Osteocyte (in vitro differentiated cells): ENCODE data around the gene APLNR. TPM values are rescaled to one million over a fixed set of nuclear protein-coding genes. Genes with fewer than 3 reads are reported as not detected.

Experiments
- DNase-seq: peaks from one replicate; pipeline ENCODE4 v3.0.0; 2021; ENCODE audit warnings: mixed read lengths; ENCODE audit not compliant: unreplicated experiment; ENCODE audit errors: extremely low spot score
- H3K27ac Mint-ChIP-seq: one replicate; pipeline ENCODE4 v1.8.0; 2021; ENCODE audit warnings: mild to moderate bottlenecking, mixed read lengths; ENCODE audit not compliant: unreplicated experiment
- H3K27me3 Mint-ChIP-seq: one replicate; pipeline ENCODE4 v1.8.0; 2021; ENCODE audit warnings: mixed read lengths; ENCODE audit not compliant: unreplicated experiment
- H3K36me3 Mint-ChIP-seq: one replicate; pipeline ENCODE4 v1.8.0; 2021; ENCODE audit warnings: mixed read lengths; ENCODE audit not compliant: unreplicated experiment
- H3K4me1 Mint-ChIP-seq: one replicate; pipeline ENCODE4 v1.8.0; 2021; ENCODE audit warnings: mixed read lengths; ENCODE audit not compliant: unreplicated experiment
- H3K4me3 Mint-ChIP-seq: one replicate; pipeline ENCODE4 v1.8.0; 2021; ENCODE audit warnings: mild to moderate bottlenecking, moderate library complexity, mixed read lengths; ENCODE audit not compliant: unreplicated experiment
- H3K9me3 Mint-ChIP-seq: one replicate; pipeline ENCODE4 v1.8.0; 2021; ENCODE audit warnings: mixed read lengths; ENCODE audit not compliant: unreplicated experiment
- CTCF ChIP-seq: fragments of 200-600 bp; sonication (generic); IDR thresholded peaks from 2 replicates; pipeline ENCODE4 v1.5.0; 2021; ENCODE audit warnings: antibody characterized with exemption, mild to moderate bottlenecking, moderate library complexity
- total RNA-seq: library from RNA; stranded (reverse); gene quantifications from 2 replicates; pipeline ENCODE4 v1.2.1, GENCODE V29; 2021

Gene APLNR
- total RNA-seq, 1 donor from 2014 or later, result not detected

- DNase-seq, result no peak
- peaks cover 57% of the 10 kb centered on the region for H3K27me3 Mint-ChIP-seq
- no peak overlapping the region for H3K4me3 Mint-ChIP-seq
- H3K4me1 Mint-ChIP-seq, result no peaks in the 10 kb centered on the region
- TF ChIP-seq CTCF, result no peak
- H3K9me3 Mint-ChIP-seq, result no peaks in the 10 kb centered on the region
- H3K27ac Mint-ChIP-seq, result no peak overlapping the region
- no peaks in the 10 kb centered on the region for H3K36me3 Mint-ChIP-seq
These were observed 3.3 kb downstream of the APLNR start for GRCh38 chr11:57233702-57234101.

GRCh38 chr11:57231539-57232253, 5.4 kb downstream of the APLNR start:
- Mint-ChIP-seq H3K27me3 (peaks cover 54% of the 10 kb centered on the region), H3K9me3 (no peaks in the 10 kb centered on the region), H3K4me1 (no peaks in the 10 kb centered on the region), H3K36me3 (no peaks in the 10 kb centered on the region), H3K27ac (no peak overlapping the region), H3K4me3 (no peak overlapping the region)
- no peak for DNase-seq
- no peak for TF ChIP-seq CTCF

GRCh38 chr11:57230791-57231538, 6.1 kb downstream of the APLNR start:
- H3K27ac Mint-ChIP-seq, result no peak overlapping the region
- no peak for TF ChIP-seq CTCF
- DNase-seq, result no peak
- peaks cover 54% of the 10 kb centered on the region for H3K27me3 Mint-ChIP-seq
- H3K4me3 Mint-ChIP-seq, result no peak overlapping the region
- no peaks in the 10 kb centered on the region for H3K36me3 Mint-ChIP-seq
- H3K4me1 Mint-ChIP-seq, result no peaks in the 10 kb centered on the region
- H3K9me3 Mint-ChIP-seq, result no peaks in the 10 kb centered on the region

GRCh38 chr11:57230316-57230715, 6.7 kb downstream of the APLNR start:
- Mint-ChIP-seq H3K4me1 (no peaks in the 10 kb centered on the region), H3K4me3 (no peak overlapping the region), H3K27ac (no peak overlapping the region), H3K27me3 (peaks cover 52% of the 10 kb centered on the region), H3K9me3 (no peaks in the 10 kb centered on the region), H3K36me3 (no peaks in the 10 kb centered on the region)
- no peak for DNase-seq
- TF ChIP-seq CTCF, result no peak

- H3K27ac Mint-ChIP-seq, result no peak overlapping the region
- no peaks in the 10 kb centered on the region for H3K4me1 Mint-ChIP-seq
- DNase-seq, result no peak
- H3K36me3 Mint-ChIP-seq, result no peaks in the 10 kb centered on the region
- H3K27me3 Mint-ChIP-seq, result peaks cover 44% of the 10 kb centered on the region
- H3K4me3 Mint-ChIP-seq, result no peak overlapping the region
- TF ChIP-seq CTCF, result no peak
- no peaks in the 10 kb centered on the region for H3K9me3 Mint-ChIP-seq
These were observed 8.4 kb downstream of the APLNR start for GRCh38 chr11:57228600-57228999.
